HepG2 (cell line): ENCODE results near the gene IGFBP5. TPM values are rescaled to one million over a fixed set of nuclear protein-coding genes. Genes with fewer than 3 reads are reported as not detected.

Experiments used
- AHR ChIP-seq: IDR thresholded peaks from 2 replicates; pipeline ENCODE4 v1.6.1; 2018; ENCODE audit warnings: missing genetic modification reagents, missing compliant biosample characterization
- ASH2L ChIP-seq: fragments of 300-600, 200-600 bp; sonication (generic); IDR thresholded peaks from 2 replicates; pipeline ENCODE4 v1.7.0; 2017; ENCODE audit warnings: low read depth, mild to moderate bottlenecking, moderate library complexity, mixed read lengths, low read length; ENCODE audit not compliant: insufficient read length
- BHLHE40 ChIP-seq: IDR thresholded peaks from 2 replicates; pipeline ENCODE4 v1.6.1; 2011; ENCODE audit warnings: low read length, improper control_type of control experiment
- ELF3 ChIP-seq: IDR thresholded peaks from 2 replicates; pipeline ENCODE4 v1.6.1; 2016; ENCODE audit warnings: missing genetic modification reagents, missing compliant biosample characterization
- HMG20B ChIP-seq: conservative IDR thresholded peaks from 2 replicates; pipeline ENCODE4 v1.6.1; 2016; ENCODE audit warnings: missing genetic modification reagents, missing compliant biosample characterization
- MED8 ChIP-seq: sonication (generic); formaldehyde crosslinking; IDR thresholded peaks from 2 replicates; pipeline ENCODE4 v1.8.1; 2023; ENCODE audit warnings: mild to moderate bottlenecking, missing genetic modification reagents; ENCODE audit not compliant: insufficient replicate concordance
- MIER2 ChIP-seq: IDR thresholded peaks from 2 replicates; pipeline ENCODE4 v1.6.1; 2016; ENCODE audit warnings: missing biosample characterization, missing genetic modification reagents
- MIER3 ChIP-seq: IDR thresholded peaks from 2 replicates; pipeline ENCODE4 v1.6.1; 2016; ENCODE audit warnings: missing compliant biosample characterization, borderline replicate concordance
- POLR2AphosphoS2 ChIP-seq: IDR thresholded peaks from 2 replicates; pipeline ENCODE4 v1.6.1; 2011; ENCODE audit warnings: low read depth, low read length, improper control_type of control experiment
- POLR2G ChIP-seq: fragments of 200-400 bp; formaldehyde crosslinking; IDR thresholded peaks from 2 replicates; pipeline ENCODE4 v1.6.1; 2018; ENCODE audit warnings: mild to moderate bottlenecking, low read depth, low read length, moderate library complexity
- REPIN1 ChIP-seq: sonication (generic); formaldehyde crosslinking; IDR thresholded peaks from 2 replicates; pipeline ENCODE4 v1.8.0; 2022; ENCODE audit warnings: missing genetic modification reagents, low read depth, mild to moderate bottlenecking, borderline replicate concordance
- SIN3A ChIP-seq: IDR thresholded peaks from 2 replicates; pipeline ENCODE4 v1.6.1; 2011; ENCODE audit warnings: low read depth, mild to moderate bottlenecking, control low read depth, low read length, borderline replicate concordance
- SP140L ChIP-seq: sonication (generic); formaldehyde crosslinking; IDR thresholded peaks from 2 replicates; pipeline ENCODE4 v1.4.0; 2020; ENCODE audit warnings: missing genetic modification reagents, borderline replicate concordance
- STAT5B ChIP-seq: sonication (generic); formaldehyde crosslinking; IDR thresholded peaks from 2 replicates; pipeline ENCODE4 v1.4.0; 2020; ENCODE audit warnings: missing genetic modification reagents
- ZBTB49 ChIP-seq: sonication (generic); formaldehyde crosslinking; IDR thresholded peaks from 2 replicates; pipeline ENCODE4 v1.4.0; 2020; ENCODE audit warnings: missing genetic modification reagents, borderline replicate concordance
- ZFP62 ChIP-seq: sonication (generic); formaldehyde crosslinking; IDR thresholded peaks from 2 replicates; pipeline ENCODE4 v1.4.0; 2020; ENCODE audit warnings: missing genetic modification reagents
- ZFP91 ChIP-seq: sonication (generic); formaldehyde crosslinking; IDR thresholded peaks from 2 replicates; pipeline ENCODE4 v1.9.0; 2022; ENCODE audit warnings: missing genetic modification reagents, mild to moderate bottlenecking, borderline replicate concordance
- ZNF263 ChIP-seq: sonication (generic); formaldehyde crosslinking; IDR thresholded peaks from 2 replicates; pipeline ENCODE4 v1.4.0; 2020; ENCODE audit warnings: missing genetic modification reagents
- ZNF557 ChIP-seq: sonication (generic); formaldehyde crosslinking; IDR thresholded peaks from 2 replicates; pipeline ENCODE4 v1.4.0; 2020; ENCODE audit warnings: missing genetic modification reagents
- ZNF572 ChIP-seq: sonication (generic); formaldehyde crosslinking; IDR thresholded peaks from 2 replicates; pipeline ENCODE4 v1.5.1; 2020; ENCODE audit warnings: mild to moderate bottlenecking, missing genetic modification reagents
- ZNF746 ChIP-seq: sonication (generic); formaldehyde crosslinking; IDR thresholded peaks from 2 replicates; pipeline ENCODE4 v1.8.0; 2022; ENCODE audit warnings: mild to moderate bottlenecking, missing genetic modification reagents
- ZNF782 ChIP-seq: sonication (generic); formaldehyde crosslinking; IDR thresholded peaks from 2 replicates; pipeline ENCODE4 v1.4.0; 2020; ENCODE audit warnings: missing genetic modification reagents, mild to moderate bottlenecking, borderline replicate concordance
- polyA plus RNA-seq, 8 experiments: library from polyadenylated mRNA; depleted of rRNA in 3 of 8; stranded (reverse) in 7 of 8; unstranded in 1 of 8; fragments of >200 nt; fragmentation: Illumina TruSeq in 4 of 8; extraction: Trizol in 4 of 8; gene quantifications; 2 replicates each; pipeline versions ENCODE4 v1.2.1 to v1.2.3, GENCODE V29; 2011 to 2016; ENCODE audit warnings: low read depth in 4 of 8, missing spikeins in 1 of 8, mixed read lengths in 1 of 8; ENCODE audit not compliant: insufficient read depth in 1 of 8
- total RNA-seq, 5 experiments: library from RNA; depleted of rRNA; stranded (reverse); fragments of >200 nt; fragmentation: Illumina TruSeq; extraction: Trizol; gene quantifications; 2 replicates each; pipeline ENCODE4 v1.2.3, GENCODE V29; 2016; ENCODE audit warnings: low read depth in 1 of 5

The IGFBP5 gene
- total and polyA plus RNA-seq, 2 of the 13 experiments (the other 11 are each of a cell fraction or from before 2014, with no cell fraction given) = 0.15 TPM; not detected in 1

- TF ChIP-seq ASH2L (no peak), BHLHE40 (peak; percentile 58; the same call in 1 of the 2 replicates), ELF3 (peak; percentile 63), ZNF782 (no peak), STAT5B (0 out of 2 replicates have a peak, but pooled peaks have one; percentile 59), ZNF746 (CRISPR knock-in tag) (no peak), AHR (CRISPR knock-in tag) (0 out of 2 replicates have a peak, but pooled peaks have one; percentile 35), MIER2 (peak; percentile 38; the same call in 1 of the 2 replicates), ZNF557 (0 out of 2 replicates have a peak, but pooled peaks have one; percentile 71), MED8 (CRISPR knock-in tag) (no peak), HMG20B (no peak), SIN3A (no peak), ZNF263 (0 out of 2 replicates have a peak, but pooled peaks have one; percentile 30), MIER3 (CRISPR knock-in tag) (no peak), POLR2G (no peak), ZFP91 (CRISPR knock-in tag) (peak; percentile 36; the same call in 1 of the 2 replicates), ZFP62 (no peak), ZBTB49 (CRISPR knock-in tag) (peak; percentile 89; the same call in 1 of the 2 replicates), SP140L (no peak), REPIN1 (peak; percentile 38; the same call in 1 of the 2 replicates), ZNF572 (CRISPR knock-in tag) (no peak), POLR2AphosphoS2 (no peak)
These were observed 28.7 kb downstream of the IGFBP5 start (continued) for GRCh38 chr2:216666461-216667233.
